HG03460 (cell line): ENCODE measurements around the gene CAMSAP1.

Experiments used
- ATAC-seq: cut with Tn5 transposase; IDR thresholded peaks from one replicate; pipeline ENCODE4 v1.9.1; 2021; ENCODE audit not compliant: unreplicated experiment

CAMSAP1 gene

DNA sequence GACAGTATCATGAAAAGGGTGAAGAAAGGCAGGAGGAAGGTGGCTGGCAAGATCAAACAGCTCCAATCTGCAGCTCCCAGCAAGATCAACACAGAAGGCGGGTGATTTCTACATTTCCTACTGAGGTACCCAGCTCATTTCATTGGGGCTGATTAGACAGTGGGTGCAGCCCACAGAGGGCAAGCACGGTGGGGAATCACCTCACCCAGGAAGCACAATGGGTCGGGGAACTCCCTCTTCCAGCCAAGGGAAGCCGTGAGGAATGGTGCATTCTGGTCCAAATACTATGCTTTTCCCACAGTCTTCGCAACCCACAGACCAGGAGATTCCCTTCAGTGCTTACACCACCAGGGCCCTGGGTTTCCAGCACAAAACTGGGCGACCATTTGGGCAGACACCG is 66.8 kb downstream of the CAMSAP1 start:
- ATAC-seq, result no peak

GRCh38 chr9:135840107-135840506 is 67.2 kb downstream of the CAMSAP1 start:
- ATAC-seq, result no peak

DNA sequence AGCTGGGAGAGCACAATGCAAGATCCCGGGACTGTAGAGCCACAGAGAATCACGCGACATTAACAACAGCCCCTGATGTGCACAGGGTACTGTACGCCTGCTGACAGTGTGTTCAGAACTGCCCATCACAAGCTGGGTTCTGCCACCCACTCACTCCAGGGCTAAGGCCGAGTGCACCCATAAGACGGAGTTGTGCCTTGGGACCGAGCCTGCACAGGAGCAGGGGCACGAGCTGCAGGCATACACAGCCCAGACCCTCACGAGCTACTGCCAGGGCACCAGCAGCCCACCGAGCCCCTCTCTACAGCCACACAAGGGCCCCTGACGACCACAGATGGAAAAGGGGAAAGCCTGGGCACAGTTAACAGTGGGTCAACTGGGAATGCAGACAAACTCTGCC is 67.8 kb downstream of the CAMSAP1 start:
- no peak for ATAC-seq

- no peak for ATAC-seq
Observed at GRCh38 chr9:135835131-135835530, 72.2 kb downstream of the CAMSAP1 start.

DNA sequence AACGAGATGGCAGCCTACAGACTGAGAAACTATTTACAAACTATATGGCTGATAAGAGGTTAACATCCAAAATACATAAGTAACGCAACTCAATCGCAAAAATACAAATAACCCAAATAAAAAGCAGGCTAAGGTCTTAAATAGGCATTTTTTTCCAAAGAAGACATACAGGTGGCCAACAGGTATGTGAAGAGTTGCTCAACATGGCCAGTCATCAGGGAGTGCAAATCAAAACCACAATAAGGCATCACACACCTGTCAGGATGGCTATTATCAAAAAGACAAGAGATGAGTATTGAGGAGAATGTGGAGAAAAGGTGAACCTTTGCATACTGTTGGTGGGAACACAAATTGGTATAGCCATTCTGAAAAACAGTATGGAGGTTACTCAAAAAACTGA is 73.5 kb downstream of the CAMSAP1 start:
- ATAC-seq, result no peak

GRCh38 chr9:135830496-135830895 is 76.8 kb downstream of the CAMSAP1 start:
- no peak for ATAC-seq

DNA sequence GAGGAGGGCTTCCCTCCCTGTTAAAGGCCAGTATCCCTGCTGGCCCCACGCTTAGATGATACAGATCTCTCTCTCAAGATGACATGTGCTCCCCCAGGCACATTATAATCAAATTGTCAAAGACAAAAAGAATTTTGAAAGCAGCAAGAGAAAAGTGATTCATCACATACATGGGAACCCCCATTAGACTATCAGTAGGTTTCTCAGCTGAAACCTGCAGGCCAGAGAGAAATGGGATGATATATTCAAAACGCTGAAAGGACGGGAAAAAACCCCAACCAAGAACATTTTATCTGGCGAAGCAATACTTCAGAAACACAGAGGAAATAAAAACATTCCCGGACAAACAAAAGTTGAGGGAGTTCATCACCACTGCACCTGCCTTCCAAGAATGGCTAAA is 78.7 kb downstream of the CAMSAP1 start:
- ATAC-seq, result no peak

GRCh38 chr9:135827866-135828580 is 79.3 kb downstream of the CAMSAP1 start:
- no peak for ATAC-seq

DNA sequence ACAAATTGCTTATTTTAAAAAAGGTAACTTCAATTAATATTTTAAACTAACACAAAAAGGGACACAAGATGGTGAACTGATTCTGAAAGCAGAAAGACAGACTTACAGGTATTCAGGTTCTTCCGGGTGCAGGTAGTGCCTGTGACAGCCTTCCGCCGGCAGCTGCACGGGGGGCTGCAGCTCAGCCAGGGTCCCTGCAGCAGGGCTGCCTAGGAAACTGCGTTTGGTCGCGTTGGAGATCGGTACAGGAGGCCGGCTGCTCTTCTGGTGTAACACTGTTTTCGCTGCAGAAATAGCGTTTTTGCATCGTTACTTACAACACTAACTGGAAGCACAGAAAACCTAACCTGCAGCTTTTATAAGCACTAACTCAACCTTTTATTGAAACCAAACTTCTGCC is 80.0 kb downstream of the CAMSAP1 start:
- no peak for ATAC-seq

DNA sequence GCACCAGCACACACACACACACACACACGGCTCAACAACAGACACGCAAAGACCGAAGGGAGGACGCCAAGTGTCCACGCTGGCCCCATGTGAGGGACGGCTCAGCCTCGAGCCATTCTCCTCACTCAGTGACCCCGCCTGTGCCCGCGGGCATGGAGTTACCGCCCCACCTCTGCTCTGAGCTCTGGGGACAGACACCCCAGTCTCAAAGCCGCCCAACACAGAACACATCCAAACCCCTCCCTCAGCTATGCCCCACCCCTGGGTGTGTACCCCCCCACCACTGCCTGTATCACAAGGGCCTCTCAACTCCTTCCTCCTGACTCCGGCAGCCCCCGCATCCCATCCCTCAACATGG is 81.2 kb downstream of the CAMSAP1 start:
- ATAC-seq, result no peak

GRCh38 chr9:135825435-135826187 is 81.7 kb downstream of the CAMSAP1 start:
- ATAC-seq, result no peak

DNA sequence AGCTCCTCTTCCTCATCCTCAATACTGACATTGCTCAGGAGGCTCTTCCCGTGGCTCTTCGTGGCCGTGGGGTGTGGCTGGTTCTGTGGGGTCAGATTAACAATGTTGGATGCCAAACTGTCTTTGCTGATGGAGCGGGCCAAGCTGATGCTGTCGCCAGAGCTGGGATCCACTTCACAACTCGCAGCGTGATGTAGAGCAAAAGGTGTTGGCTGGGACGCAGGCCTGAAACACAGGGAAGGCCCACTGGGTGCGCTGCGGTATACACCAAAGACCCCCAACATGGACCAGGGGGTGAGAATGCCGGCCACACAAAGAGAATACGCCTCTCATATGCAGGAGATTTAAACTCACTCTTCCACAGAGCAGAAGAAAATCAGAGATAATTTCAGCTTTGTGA is 84.3 kb downstream of the CAMSAP1 start:
- ATAC-seq, result no peak

DNA sequence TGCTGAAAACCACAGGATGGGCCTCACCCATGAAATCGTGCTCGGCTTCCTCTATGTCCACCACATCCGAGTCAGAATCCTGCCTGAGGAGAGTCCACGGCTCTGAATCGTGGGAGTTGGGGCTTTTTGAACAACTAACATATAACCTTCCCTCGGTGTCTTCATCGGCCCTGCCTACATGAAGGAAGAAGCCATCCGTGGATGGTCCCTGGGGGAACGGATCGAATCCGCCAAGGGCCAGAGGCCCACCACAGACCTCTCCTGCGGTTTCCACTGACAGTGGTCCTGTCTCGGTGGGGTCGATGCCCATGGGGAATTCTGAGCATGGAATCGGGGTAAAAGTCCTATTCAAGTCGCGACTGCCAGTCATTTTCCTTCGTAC is 85.0 kb downstream of the CAMSAP1 start:
- ATAC-seq, result no peak

DNA sequence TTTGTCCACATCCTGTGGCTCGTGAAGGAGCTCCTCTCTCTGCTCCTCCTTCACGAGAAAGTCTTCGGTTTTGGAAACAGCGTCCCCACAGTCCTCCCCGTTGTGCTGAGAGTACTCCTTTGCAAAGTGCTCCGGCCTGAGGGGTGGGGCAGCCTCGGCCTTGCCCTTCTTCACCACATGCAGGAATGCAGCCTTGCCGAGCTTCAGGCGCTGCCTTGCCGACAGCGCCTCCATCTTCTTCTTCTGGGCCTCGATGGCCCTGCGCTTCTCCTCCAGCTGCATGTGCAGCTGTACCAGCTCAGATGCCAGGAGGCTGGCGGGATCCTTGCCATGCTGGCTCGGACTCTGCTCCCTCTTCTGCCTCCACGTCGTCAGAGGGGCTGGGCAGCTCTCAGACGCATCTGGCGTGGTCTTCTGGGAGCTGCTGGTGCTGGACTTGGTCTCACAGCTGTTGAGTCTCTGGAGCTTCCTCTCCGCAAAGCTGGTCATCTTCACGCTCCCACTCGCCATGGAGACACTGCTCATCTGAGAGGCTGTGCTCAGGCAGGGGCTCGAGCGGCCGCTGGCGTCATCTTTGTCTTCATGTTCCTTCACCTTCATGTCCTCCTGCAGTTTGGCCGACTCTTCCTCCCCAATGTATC is 85.5 kb downstream of the CAMSAP1 start:
- no peak for ATAC-seq

- ATAC-seq, result no peak
Observed at GRCh38 chr9:135821116-135821515, 86.2 kb downstream of the CAMSAP1 start.

DNA sequence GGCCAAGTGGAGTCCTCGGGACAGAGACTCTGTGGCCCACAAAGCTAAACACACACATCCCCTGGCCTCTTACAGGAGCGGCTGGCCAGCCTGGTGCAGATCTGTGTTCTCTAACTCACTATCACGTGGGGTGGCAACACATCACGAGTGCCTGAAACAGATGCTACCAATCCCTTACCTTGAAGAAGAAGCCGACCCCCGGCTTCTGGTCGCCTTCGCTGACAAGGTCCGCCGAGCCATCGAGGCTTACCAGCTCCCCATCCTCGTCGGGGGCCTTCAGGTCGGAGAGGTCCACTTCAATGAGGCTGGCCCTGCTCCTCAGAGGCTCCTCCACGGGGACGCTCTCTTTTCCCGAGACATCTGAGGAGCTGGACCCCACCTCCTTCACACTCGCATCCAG is 86.7 kb downstream of the CAMSAP1 start:
- no peak for ATAC-seq

DNA sequence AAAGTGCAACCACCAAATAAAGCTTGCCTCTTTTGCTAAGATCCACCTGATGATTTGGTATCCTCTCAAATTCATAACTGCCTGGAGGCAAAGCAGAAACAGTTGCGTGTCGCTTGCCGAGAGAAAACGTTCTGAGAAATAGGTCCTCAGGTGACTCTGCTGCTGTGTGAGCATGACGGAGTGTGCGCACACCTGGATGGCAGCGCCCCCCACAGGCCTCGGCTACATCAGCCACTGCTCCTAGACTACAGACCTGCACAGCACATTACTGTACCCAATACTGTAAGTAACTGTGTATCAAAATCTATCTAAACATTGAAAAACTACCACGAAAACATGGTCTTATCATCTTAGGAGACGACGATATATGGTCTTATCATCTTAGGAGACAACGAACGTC is 87.4 kb downstream of the CAMSAP1 start:
- no peak for ATAC-seq

- no peak for ATAC-seq
Observed at GRCh38 chr9:135818718-135819475, 88.4 kb downstream of the CAMSAP1 start.

- ATAC-seq, result no peak
Observed at GRCh38 chr9:135817951-135818717, 89.2 kb downstream of the CAMSAP1 start.

DNA sequence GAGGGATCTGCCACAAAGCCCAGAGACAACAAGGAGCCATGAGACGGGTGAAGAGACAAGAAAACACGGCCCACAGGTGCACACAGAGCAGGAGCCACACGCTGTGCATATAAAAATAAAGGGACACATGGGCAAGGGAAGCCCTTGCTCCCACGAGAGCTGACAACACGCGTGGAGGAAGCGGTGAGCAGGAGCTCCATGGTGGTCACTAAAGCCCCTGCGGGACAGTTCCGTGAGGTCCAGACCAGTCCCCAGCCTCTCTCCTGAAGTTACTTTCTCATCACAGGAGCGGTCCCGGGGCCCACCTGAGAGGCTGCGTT is 90.7 kb downstream of the CAMSAP1 start:
- no peak for ATAC-seq
